T-helper 2 cell (primary cell): ENCODE measurements around the gene WDR90.

Experiments used
- DNase-seq, 5 experiments: peaks; one replicate each; pipeline versions ENCODE4 v3.0.0 to v3.0.0-alpha.2; 2012 to 2022

The WDR90 gene

GRCh38 chr16:640614-641013, 8.6 kb upstream of the WDR90 start:
- DNase-seq = no peak

- peak in 4 of 5 experiments; percentile 39 to 70 (median 48) for DNase-seq
These were observed 7.6 kb upstream of the WDR90 start, which contains the start of gene MCRIP2 for GRCh38 chr16:641326-642188. MCRIP2 (plus strand) TSS chr16:641828; CDS start chr16:641992, 164 bp downstream.

GRCh38 chr16:642189-643049, 6.7 kb upstream of the WDR90 start:
- peak in 1 of 5 experiments; percentile 40 for DNase-seq

GRCh38 chr16:643050-643368, 6.2 kb upstream of the WDR90 start:
- no peak for DNase-seq

- DNase-seq = no peak
These were observed 4.6 kb upstream of the WDR90 start for GRCh38 chr16:644556-644955.

GRCh38 chr16:645852-646678, 3.1 kb upstream of the WDR90 start:
- DNase-seq = no peak

- DNase-seq = no peak
These were observed 2.4 kb upstream of the WDR90 start for GRCh38 chr16:646679-647172.

- DNase-seq = no peak
These were observed 1.8 kb upstream of the WDR90 start for GRCh38 chr16:647173-647902.

GRCh38 chr16:648071-648780, 939 bp upstream of the WDR90 start:
- DNase-seq = peak in 2 of 5 experiments; percentile 31 to 56

- DNase-seq = peak in 1 of 5 experiments; percentile 22
These were observed 466 bp downstream of the WDR90 start for GRCh38 chr16:649631-650030.

GRCh38 chr16:651844-652243, 2.7 kb downstream of the WDR90 start:
- no peak for DNase-seq

GRCh38 chr16:652454-653305, 3.5 kb downstream of the WDR90 start:
- no peak for DNase-seq

- DNase-seq = no peak
These were observed 4.9 kb downstream of the WDR90 start for GRCh38 chr16:654034-654433.

- no peak for DNase-seq
These were observed 8.3 kb downstream of the WDR90 start for GRCh38 chr16:657487-657886.

- DNase-seq = no peak
These were observed 9.8 kb downstream of the WDR90 start for GRCh38 chr16:658679-659571.

GRCh38 chr16:659618-660017, 10.5 kb downstream of the WDR90 start:
- no peak for DNase-seq

- DNase-seq = no peak
These were observed 10.9 kb downstream of the WDR90 start for GRCh38 chr16:660132-660458.

GRCh38 chr16:660459-661183, 11.5 kb downstream of the WDR90 start:
- peak in 4 of 5 experiments; percentile 49 to 70 (median 57) for DNase-seq
